Gastrocnemius medialis (tissue), 4 donors: ENCODE data around the gene UBR4. TPM values are rescaled to one million over a fixed set of nuclear protein-coding genes. Genes with fewer than 3 reads are reported as not detected.

ENCODE experiments used
- ATAC-seq, 2 donors: fragments of 150-250 bp; one replicate each; pipeline ENCODE4 v1.9.1; 2016
- DNase-seq, 2 donors: peaks; one replicate each; pipeline ENCODE4 v3.0.0-alpha.2; 2019
- H3K27ac ChIP-seq, 4 donors: fragments of 200-600 bp; sonication (generic); 1 replicate in 1 of 4; 2 replicates in 3 of 4; pipeline ENCODE4 v1.5.1; 2016 to 2018; ENCODE audit warnings: mild to moderate bottlenecking in 2 of 4, moderate library complexity in 1 of 4
- H3K27me3 ChIP-seq, 3 donors: fragments of 200-600 bp; sonication (generic) in 2 of 3; 1 replicate in 1 of 3; 2 replicates in 2 of 3; pipeline versions ENCODE4 v1.5.1 to v1.6.0; 2016 to 2019; ENCODE audit warnings: mild to moderate bottlenecking in 1 of 3, moderate library complexity in 1 of 3
- H3K36me3 ChIP-seq, 2 donors: fragments of 200-600 bp; sonication (generic) in 1 of 2; one replicate each; pipeline ENCODE4 v1.5.1; 2017 to 2018
- H3K4me1 ChIP-seq, 2 donors: fragments of 200-600 bp; sonication (generic) in 1 of 2; one replicate each; pipeline ENCODE4 v1.5.1; 2016 to 2017; ENCODE audit warnings: mild to moderate bottlenecking in 2 of 2
- H3K4me3 ChIP-seq, 4 donors: fragments of 200-600 bp; sonication (generic) in 3 of 4; 1 replicate in 1 of 4; 2 replicates in 3 of 4; pipeline ENCODE4 v1.5.1; 2016 to 2019; ENCODE audit warnings: mild to moderate bottlenecking in 2 of 4
- H3K9me3 ChIP-seq, 3 donors: fragments of 200-600 bp; sonication (generic) in 2 of 3; 1 replicate in 1 of 3; 2 replicates in 2 of 3; pipeline ENCODE4 v1.5.1; 2016 to 2019
- POLR2A ChIP-seq, 2 donors: fragments of 450-650 bp; IDR thresholded peaks; one replicate each; pipeline ENCODE4 v1.6.1; 2017; ENCODE audit warnings: antibody characterized with exemption in 2 of 2, mild to moderate bottlenecking in 2 of 2, moderate library complexity in 2 of 2
- in situ Hi-C, 4 donors: fragments of 200-750 bp; cut with MboI; loops; one replicate each; pipeline versions ENCODE4 v1.15.0 to v1.8.0; 2017; ENCODE audit warnings: low sequenced_read_pairs in 4 of 4
- intact Hi-C: fragments of 100-400 bp; cut with DNase I; formaldehyde crosslinking; loops from one replicate; pipeline ENCODE4 v1.15.1; 2023; ENCODE audit warnings: low total_unique reads
- total RNA-seq, 4 donors: library from RNA; depleted of rRNA; stranded (reverse); fragments of >200 nt; gene quantifications; one replicate each; pipeline versions ENCODE4 v1.1.0 to v1.2.3, GENCODE V29; 2016
- TF ChIP-seq, protein P1 (sequence below), 5 experiments: fragments of 450-650 bp in 3 of 5; fragments of 200-600 bp in 2 of 5; sonication (generic) in 2 of 5; IDR thresholded peaks in 4 of 5; conservative IDR thresholded peaks in 1 of 5; 1 replicate in 4 of 5; 2 replicates in 1 of 5; pipeline ENCODE4 v1.5.1; 2016 to 2019; ENCODE audit warnings: antibody characterized with exemption in 5 of 5, mild to moderate bottlenecking in 3 of 5, moderate library complexity in 3 of 5

The UBR4 gene
- total RNA-seq, 4 donors from 2014 or later: 156 to 293 (median 197) TPM

DNA sequence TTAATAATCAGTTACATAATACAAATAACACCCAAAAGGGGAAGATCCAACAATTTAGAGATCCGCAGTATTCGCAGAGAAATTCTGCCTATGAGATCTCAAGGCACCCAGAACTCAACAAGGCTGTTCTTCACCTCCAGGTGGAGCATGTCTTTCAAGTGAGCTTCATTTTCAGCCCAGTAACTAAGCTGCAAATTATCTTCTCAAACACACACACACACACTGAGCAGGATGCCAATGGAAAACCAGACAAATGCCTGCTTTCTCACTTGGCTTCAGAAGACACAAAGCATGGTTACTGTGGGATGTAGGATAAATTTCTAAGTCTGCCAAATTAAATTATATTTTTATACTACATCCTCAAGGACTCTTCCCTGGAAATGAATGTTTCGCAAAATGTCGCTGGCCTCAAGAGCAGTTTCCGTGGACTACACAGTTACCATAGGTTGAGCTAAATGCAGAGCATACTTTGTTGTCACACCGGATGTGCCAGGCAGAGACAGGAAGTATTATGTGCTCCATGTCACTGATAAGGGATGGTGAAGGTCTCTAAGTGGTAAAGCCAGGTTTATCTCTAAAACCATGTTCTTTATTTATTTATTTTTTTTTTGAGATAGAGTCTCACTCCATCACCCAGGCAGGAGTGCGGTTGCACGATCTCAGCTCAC, 30.3 kb downstream of the UBR4 start:
- no peaks in the 10 kb centered on the region for H3K27me3 ChIP-seq
- H3K36me3 ChIP-seq: peaks cover 10 to 95% of the 10 kb centered on the region in 2 donors
- H3K27ac ChIP-seq: no peak overlapping the region
- DNase-seq: no peak
- in situ Hi-C loops: no loop called here
- TF ChIP-seq, protein P1, sequence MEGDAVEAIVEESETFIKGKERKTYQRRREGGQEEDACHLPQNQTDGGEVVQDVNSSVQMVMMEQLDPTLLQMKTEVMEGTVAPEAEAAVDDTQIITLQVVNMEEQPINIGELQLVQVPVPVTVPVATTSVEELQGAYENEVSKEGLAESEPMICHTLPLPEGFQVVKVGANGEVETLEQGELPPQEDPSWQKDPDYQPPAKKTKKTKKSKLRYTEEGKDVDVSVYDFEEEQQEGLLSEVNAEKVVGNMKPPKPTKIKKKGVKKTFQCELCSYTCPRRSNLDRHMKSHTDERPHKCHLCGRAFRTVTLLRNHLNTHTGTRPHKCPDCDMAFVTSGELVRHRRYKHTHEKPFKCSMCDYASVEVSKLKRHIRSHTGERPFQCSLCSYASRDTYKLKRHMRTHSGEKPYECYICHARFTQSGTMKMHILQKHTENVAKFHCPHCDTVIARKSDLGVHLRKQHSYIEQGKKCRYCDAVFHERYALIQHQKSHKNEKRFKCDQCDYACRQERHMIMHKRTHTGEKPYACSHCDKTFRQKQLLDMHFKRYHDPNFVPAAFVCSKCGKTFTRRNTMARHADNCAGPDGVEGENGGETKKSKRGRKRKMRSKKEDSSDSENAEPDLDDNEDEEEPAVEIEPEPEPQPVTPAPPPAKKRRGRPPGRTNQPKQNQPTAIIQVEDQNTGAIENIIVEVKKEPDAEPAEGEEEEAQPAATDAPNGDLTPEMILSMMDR (IDR thresholded peaks at IDR 0.05 in 4 of 5, conservative IDR thresholded peaks at IDR 0.05 in 1 of 5): peak in 1 of 5 experiments; percentile 13
- TF ChIP-seq POLR2A (IDR thresholded peaks at IDR 0.05): no peak
- intact Hi-C loops: loop anchor here (10.0 kb wide), 1 partner anchor 65 kb away; no protein-coding TSS in a partner anchor
- no peak for ATAC-seq
- H3K4me1 ChIP-seq: no peaks in the 10 kb centered on the region
- H3K4me3 ChIP-seq: no peak overlapping the region
- H3K9me3 ChIP-seq: no peaks in the 10 kb centered on the region

DNA sequence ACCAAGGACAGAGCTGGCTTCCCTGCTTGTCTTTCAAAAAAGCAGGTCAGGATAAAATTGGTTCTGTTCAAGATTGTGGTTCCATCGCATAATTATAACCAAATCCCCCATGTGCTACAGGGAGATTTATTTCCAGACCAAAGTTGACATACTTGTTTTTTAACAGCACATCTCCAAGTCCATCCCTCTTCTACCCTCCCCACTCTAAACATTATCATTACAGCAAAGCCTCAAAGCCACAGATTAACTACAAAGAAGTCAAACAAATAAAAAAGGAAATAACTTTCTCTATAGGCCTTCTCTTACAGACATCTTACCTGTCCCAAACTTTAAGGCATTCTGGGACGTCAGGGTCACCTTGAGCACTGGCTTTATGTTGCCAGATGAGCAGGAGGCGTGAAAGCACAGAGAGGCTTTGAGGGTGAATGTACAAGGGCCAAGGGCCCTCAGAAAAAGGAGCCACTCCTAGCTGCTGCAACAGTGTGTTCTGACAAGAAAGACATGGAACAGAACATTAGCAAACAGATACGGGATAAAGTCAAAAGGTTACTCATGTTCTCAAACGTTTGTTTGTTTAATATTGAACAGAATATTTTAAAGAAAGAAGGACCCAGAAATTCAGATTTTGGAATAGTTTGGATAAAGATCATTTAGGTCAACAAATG, 31.2 kb downstream of the UBR4 start:
- no peak for TF ChIP-seq POLR2A (IDR thresholded peaks at IDR 0.05)
- TF ChIP-seq, protein P1 (IDR thresholded peaks at IDR 0.05 in 4 of 5, conservative IDR thresholded peaks at IDR 0.05 in 1 of 5): no peak
- Histone ChIP-seq H3K4me1 (no peaks in the 10 kb centered on the region), H3K27ac (no peak overlapping the region), H3K36me3 (peaks cover 10 to 95% of the 10 kb centered on the region in 2 donors), H3K9me3 (no peaks in the 10 kb centered on the region), H3K4me3 (no peak overlapping the region), H3K27me3 (no peaks in the 10 kb centered on the region)
- intact Hi-C loops (loop anchor here (10.0 kb wide), 1 partner anchor 64 kb away; no protein-coding TSS in a partner anchor), in situ Hi-C loops (no loop called here)
- ATAC-seq (no peak), DNase-seq (no peak)

DNA sequence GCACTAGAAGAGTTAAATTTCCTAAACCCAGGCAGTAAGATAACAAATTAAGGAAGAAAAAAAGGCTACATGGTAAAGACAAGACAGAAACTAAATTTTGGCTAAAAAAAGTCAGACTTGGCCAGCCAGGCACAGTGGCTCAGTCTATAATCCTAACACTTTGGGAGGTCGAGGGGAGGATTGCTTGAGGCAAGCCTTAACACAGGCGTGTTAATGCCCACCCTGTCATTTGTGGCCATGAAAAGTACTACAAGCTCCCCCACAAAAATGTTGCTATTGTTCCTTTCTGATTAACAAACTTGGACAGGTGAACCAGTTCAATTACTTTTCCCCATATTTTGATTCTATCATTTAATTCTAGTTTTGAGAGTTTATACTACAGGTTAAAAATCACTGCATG, 32.3 kb downstream of the UBR4 start:
- intact Hi-C loops: loop anchor here (10.0 kb wide), 1 partner anchor 63 kb away; no protein-coding TSS in a partner anchor
- H3K27me3 ChIP-seq: no peaks in the 10 kb centered on the region
- H3K4me3 ChIP-seq: no peak overlapping the region
- no peak for ATAC-seq
- TF ChIP-seq POLR2A (IDR thresholded peaks at IDR 0.05): no peak
- TF ChIP-seq, protein P1 (IDR thresholded peaks at IDR 0.05 in 4 of 5, conservative IDR thresholded peaks at IDR 0.05 in 1 of 5): no peak
- peaks cover 7 to 95% of the 10 kb centered on the region in 2 donors for H3K36me3 ChIP-seq
- H3K9me3 ChIP-seq: no peaks in the 10 kb centered on the region
- H3K27ac ChIP-seq: no peak overlapping the region
- DNase-seq: no peak
- H3K4me1 ChIP-seq: no peaks in the 10 kb centered on the region
- in situ Hi-C loops: no loop called here

DNA sequence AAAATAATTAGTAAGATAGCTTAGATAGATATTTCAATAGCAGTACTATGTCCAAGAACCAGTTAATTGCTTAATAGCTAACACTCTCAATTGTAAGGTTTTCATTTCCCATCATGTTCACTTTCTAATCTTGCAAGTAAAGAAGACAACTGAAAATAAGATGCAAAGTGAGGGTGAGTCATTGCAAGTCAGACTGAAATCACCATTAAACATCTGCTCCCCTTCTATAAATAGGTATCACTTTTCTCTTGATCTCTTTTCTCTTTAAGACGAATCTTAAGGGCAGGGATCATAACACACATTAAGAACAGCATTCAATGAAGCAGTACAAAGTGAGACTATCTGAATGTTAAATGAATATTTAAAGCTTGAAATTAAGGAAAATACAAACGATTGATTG, 40.4 kb downstream of the UBR4 start:
- in situ Hi-C loops (loop anchor here in 1 of 4 donors (25.0 kb wide), 1 partner anchor 1593 kb away; no protein-coding TSS in a partner anchor), intact Hi-C loops (loop anchor here (10.0 kb wide), 1 partner anchor 55 kb away; no protein-coding TSS in a partner anchor)
- Histone ChIP-seq H3K36me3 (peaks cover 9 to 100% of the 10 kb centered on the region in 2 donors), H3K4me1 (no peaks in the 10 kb centered on the region), H3K27ac (peak overlapping the region in 2 of 4 donors; percentile 13 to 31), H3K9me3 (no peaks in the 10 kb centered on the region), H3K4me3 (no peak overlapping the region), H3K27me3 (no peaks in the 10 kb centered on the region)
- DNase-seq (no peak), ATAC-seq (no peak)
- TF ChIP-seq POLR2A (IDR thresholded peaks at IDR 0.05): no peak
- TF ChIP-seq, protein P1 (IDR thresholded peaks at IDR 0.05 in 4 of 5, conservative IDR thresholded peaks at IDR 0.05 in 1 of 5): no peak
